Dermis microvascular lymphatic vessel endothelial cell (primary cell): ENCODE measurements around the gene CD63. TPM values are rescaled to one million over a fixed set of nuclear protein-coding genes. Genes with fewer than 3 reads are reported as not detected.
A peak's percentile ranks its signal among the peaks of the same experiment; 100 is the strongest.

Experiments used
- DNase-seq, 2 donors: peaks; one replicate each; pipeline versions ENCODE4 v3.0.0 to v3.0.0-alpha.2; 2010; ENCODE audit warnings: low read depth in 2 of 2
- total RNA-seq: library from RNA; depleted of rRNA; stranded (reverse); fragments of >200 nt; gene quantifications from 2 replicates; pipeline ENCODE4 v1.2.1, GENCODE V29; 2014

Gene CD63
- total RNA-seq, 1 donor from 2014 or later, result 1,084 TPM

GRCh38 chr12:55721601-55722213, 7.1 kb downstream of the CD63 start:
- no peak for DNase-seq

- DNase-seq, result peak in 1 of 2 donors; percentile 86
These were observed 7.8 kb downstream of the CD63 start for GRCh38 chr12:55720894-55721444.

GRCh38 chr12:55720071-55720564, 8.7 kb downstream of the CD63 start, which contains the start of gene RDH5:
Gene RDH5 (plus strand): TSS chr12:55720393. CDS start chr12:55721185, 792 bp downstream.
- no peak for DNase-seq

- DNase-seq, result no peak
These were observed 9.4 kb downstream of the CD63 start for GRCh38 chr12:55719371-55719770.

GRCh38 chr12:55718624-55719275, 10.1 kb downstream of the CD63 start:
- DNase-seq, result no peak

GRCh38 chr12:55718015-55718414, 10.8 kb downstream of the CD63 start:
- DNase-seq, result no peak

GRCh38 chr12:55717011-55718007, 11.5 kb downstream of the CD63 start:
- peak in 1 of 2 donors; percentile 34 for DNase-seq

GRCh38 chr12:55716582-55716957, 12.2 kb downstream of the CD63 start:
- DNase-seq, result no peak

- DNase-seq, result peak; percentile 80 to 88
These were observed 12.8 kb downstream of the CD63 start, which contains the start of gene BLOC1S1 for GRCh38 chr12:55715833-55716581. Gene BLOC1S1 (plus strand): TSS chr12:55716046. CDS start chr12:55716052, 6 bp downstream.

- no peak for DNase-seq
These were observed 13.5 kb downstream of the CD63 start for GRCh38 chr12:55715169-55715764.

GRCh38 chr12:55713721-55714120, 15.1 kb downstream of the CD63 start:
- DNase-seq, result no peak

GRCh38 chr12:55712700-55713415, 16.0 kb downstream of the CD63 start:
- no peak for DNase-seq

GRCh38 chr12:55711786-55712553, 16.8 kb downstream of the CD63 start:
- DNase-seq, result no peak

- DNase-seq, result no peak
These were observed 20.0 kb downstream of the CD63 start for GRCh38 chr12:55708695-55709233.

- no peak for DNase-seq
These were observed 20.7 kb downstream of the CD63 start, which contains the start of gene ITGA7 for GRCh38 chr12:55707841-55708694. Gene ITGA7 (minus strand): TSS chr12:55707904. CDS start chr12:55707682, 222 bp downstream.

GRCh38 chr12:55707219-55707671, 21.6 kb downstream of the CD63 start:
- DNase-seq, result no peak

GRCh38 chr12:55706568-55707218, 22.1 kb downstream of the CD63 start:
- no peak for DNase-seq
